Parathyroid adenoma (tissue), 2 donors: ENCODE results near the gene ARMC12.

ENCODE experiments used
- H2AFZ ChIP-seq: fragments of 300-600 bp; sonication (generic); one replicate; pipeline ENCODE4 v1.7.0; 2017; ENCODE audit warnings: antibody characterized with exemption, mild to moderate bottlenecking
- H3K27ac ChIP-seq: fragments of 300-600 bp; sonication (generic); one replicate; pipeline ENCODE4 v1.7.0; 2017
- H3K27me3 ChIP-seq: fragments of 300-600 bp; sonication (generic); one replicate; pipeline ENCODE4 v1.7.0; 2017; ENCODE audit warnings: low read length; ENCODE audit not compliant: control insufficient read depth, insufficient read depth
- H3K36me3 ChIP-seq: fragments of 300-600 bp; sonication (generic); one replicate; pipeline ENCODE4 v1.7.0; 2017; ENCODE audit warnings: low read length; ENCODE audit not compliant: control insufficient read depth, insufficient read depth
- H3K4me1 ChIP-seq: fragments of 300-600 bp; sonication (generic); one replicate; pipeline ENCODE4 v1.7.0; 2017; ENCODE audit warnings: control low read depth
- H3K4me2 ChIP-seq: fragments of 300-600 bp; sonication (generic); one replicate; pipeline ENCODE4 v1.7.0; 2017; ENCODE audit warnings: low read length
- H3K4me3 ChIP-seq: fragments of 300-600 bp; sonication (generic); one replicate; pipeline ENCODE4 v1.7.0; 2017; ENCODE audit warnings: low read depth, low read length
- H3K79me2 ChIP-seq: fragments of 300-600 bp; sonication (generic); one replicate; pipeline ENCODE4 v1.7.0; 2017; ENCODE audit warnings: control low read depth
- H3K9ac ChIP-seq: fragments of 300-600 bp; sonication (generic); one replicate; pipeline ENCODE4 v1.7.0; 2017; ENCODE audit warnings: mild to moderate bottlenecking
- H3K9me3 ChIP-seq: fragments of 300-600 bp; sonication (generic); one replicate; pipeline ENCODE4 v1.7.0; 2017; ENCODE audit warnings: low read length; ENCODE audit not compliant: control insufficient read depth
- CTCF ChIP-seq: fragments of 300-600 bp; sonication (generic); IDR thresholded peaks from one replicate; pipeline ENCODE4 v1.7.0; 2017; ENCODE audit warnings: antibody characterized with exemption, mild to moderate bottlenecking
- donor health status: primary hyperparathyroidism.

The ARMC12 gene

GRCh38 chr6:35795453-35796071, 58.7 kb downstream of the ARMC12 start:
- no peak overlapping the region for H3K4me2 ChIP-seq
- no peak overlapping the region for H3K27ac ChIP-seq
- TF ChIP-seq CTCF, result no peak
- H3K4me3 ChIP-seq, result no peak overlapping the region
- no peaks in the 10 kb centered on the region for H3K36me3 ChIP-seq
- H3K9ac ChIP-seq, result no peak overlapping the region
- no peaks in the 10 kb centered on the region for H3K79me2 ChIP-seq
- H2AFZ ChIP-seq, result no peak overlapping the region
- no peaks in the 10 kb centered on the region for H3K27me3 ChIP-seq
- H3K9me3 ChIP-seq, result no peaks in the 10 kb centered on the region
- H3K4me1 ChIP-seq, result no peaks in the 10 kb centered on the region

- Histone ChIP-seq H3K27me3 (no peaks in the 10 kb centered on the region), H3K36me3 (no peaks in the 10 kb centered on the region)
- TF ChIP-seq CTCF, result no peak
Observed at GRCh38 chr6:35796236-35796635, 59.4 kb downstream of the ARMC12 start.

GRCh38 chr6:35797837-35798526, 61.1 kb downstream of the ARMC12 start:
- no peaks in the 10 kb centered on the region for H3K36me3 ChIP-seq
- no peaks in the 10 kb centered on the region for H3K79me2 ChIP-seq
- H3K4me1 ChIP-seq, result no peaks in the 10 kb centered on the region
- no peaks in the 10 kb centered on the region for H3K9me3 ChIP-seq
- H3K9ac ChIP-seq, result no peak overlapping the region
- no peak overlapping the region for H3K4me2 ChIP-seq
- H3K27me3 ChIP-seq, result no peaks in the 10 kb centered on the region
- H3K4me3 ChIP-seq, result no peak overlapping the region
- no peak overlapping the region for H2AFZ ChIP-seq
- no peak overlapping the region for H3K27ac ChIP-seq
- TF ChIP-seq CTCF, result no peak

More at GRCh38 chr6:35796236-35796635, 59.4 kb downstream of the ARMC12 start:
- H3K9ac ChIP-seq, result no peak overlapping the region
- no peak overlapping the region for H3K4me2 ChIP-seq
- H3K79me2 ChIP-seq, result no peaks in the 10 kb centered on the region
- H2AFZ ChIP-seq, result no peak overlapping the region
- no peaks in the 10 kb centered on the region for H3K9me3 ChIP-seq
- H3K4me1 ChIP-seq, result no peaks in the 10 kb centered on the region
- H3K27ac ChIP-seq, result no peak overlapping the region
- no peak overlapping the region for H3K4me3 ChIP-seq
